HG02870 (cell line): ENCODE results near the gene TDP2.
A peak's percentile ranks its signal among the peaks of the same experiment; 100 is the strongest.

ENCODE experiments used
- ATAC-seq: cut with Tn5 transposase; IDR thresholded peaks from one replicate; pipeline ENCODE4 v1.9.1; 2021; ENCODE audit warnings: mild to moderate bottlenecking, moderate library complexity; ENCODE audit not compliant: unreplicated experiment

Gene TDP2, protein sequence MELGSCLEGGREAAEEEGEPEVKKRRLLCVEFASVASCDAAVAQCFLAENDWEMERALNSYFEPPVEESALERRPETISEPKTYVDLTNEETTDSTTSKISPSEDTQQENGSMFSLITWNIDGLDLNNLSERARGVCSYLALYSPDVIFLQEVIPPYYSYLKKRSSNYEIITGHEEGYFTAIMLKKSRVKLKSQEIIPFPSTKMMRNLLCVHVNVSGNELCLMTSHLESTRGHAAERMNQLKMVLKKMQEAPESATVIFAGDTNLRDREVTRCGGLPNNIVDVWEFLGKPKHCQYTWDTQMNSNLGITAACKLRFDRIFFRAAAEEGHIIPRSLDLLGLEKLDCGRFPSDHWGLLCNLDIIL

GRCh38 chr6:24666641-24667377 lies at the start of gene TDP2, which contains the start of gene ACOT13:
Gene TDP2, minus strand, starts transcription at chr6:24666899. Its CDS starts 37 bp downstream, at chr6:24666862.
Gene ACOT13, plus strand, starts transcription at chr6:24667077. Its CDS starts 187 bp downstream, at chr6:24667264.
- peak; percentile 95 for ATAC-seq

DNA sequence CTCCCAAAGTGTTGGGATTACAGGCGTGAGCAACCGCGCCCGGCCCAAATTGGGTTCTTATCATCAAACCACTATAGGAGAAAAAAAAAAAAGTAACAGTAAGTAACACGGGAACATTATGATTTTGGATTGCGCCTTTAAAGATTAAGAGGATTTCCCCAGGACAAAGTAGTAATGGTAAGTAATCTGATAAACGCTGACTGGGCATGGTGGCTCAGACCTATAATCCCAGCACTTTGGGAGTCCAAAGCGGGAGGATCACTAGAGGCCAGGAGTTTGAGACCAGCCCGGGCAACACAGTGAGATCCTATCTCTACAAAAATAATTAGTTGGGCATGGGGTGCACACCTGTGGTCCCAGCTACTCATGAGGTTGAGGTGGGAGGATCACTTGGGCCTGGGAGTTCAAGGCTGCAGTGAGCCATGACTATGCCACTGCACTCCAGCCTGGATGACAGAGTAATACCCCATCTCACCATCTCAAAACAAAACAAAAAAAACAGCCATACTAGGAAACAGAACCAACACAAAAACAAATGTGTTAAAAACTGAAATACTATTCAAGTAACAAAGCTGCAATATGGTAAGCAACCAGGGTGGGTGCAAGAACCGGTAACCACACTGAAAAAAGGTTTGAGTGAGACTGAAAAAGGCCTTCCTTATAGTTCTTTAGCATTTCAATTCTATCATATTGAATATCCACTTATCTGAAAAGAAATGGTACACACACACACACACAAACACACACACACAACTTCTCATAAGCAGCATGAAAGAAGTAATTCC lies 44.0 kb upstream of the TDP2 start:
- no peak for ATAC-seq

GRCh38 chr6:24709014-24709711 lies 42.5 kb upstream of the TDP2 start:
- ATAC-seq, result no peak

GRCh38 chr6:24708612-24709011 lies 41.9 kb upstream of the TDP2 start:
- ATAC-seq, result no peak

DNA sequence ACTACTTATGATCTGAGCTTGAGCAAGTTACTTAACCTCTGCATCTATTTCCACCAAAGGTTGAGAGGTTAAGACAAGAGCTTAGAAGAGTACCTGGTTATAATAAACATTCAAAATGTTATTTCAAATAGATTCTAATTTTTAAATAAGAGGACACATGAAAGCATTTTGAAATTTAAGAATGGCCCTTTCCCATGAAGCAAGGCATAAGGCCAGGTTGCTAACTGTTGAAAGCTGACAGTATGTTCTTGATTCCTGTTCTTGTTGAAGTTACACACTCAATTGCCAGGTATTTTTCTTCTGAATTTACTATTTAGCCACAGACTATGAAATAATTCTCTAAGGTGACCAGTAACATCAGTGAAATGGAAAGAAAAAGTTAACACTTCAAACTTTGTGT lies 37.8 kb upstream of the TDP2 start:
- ATAC-seq, result no peak

GRCh38 chr6:24702720-24703282 lies 36.1 kb upstream of the TDP2 start:
- ATAC-seq, result no peak

GRCh38 chr6:24699521-24700359 lies 33.0 kb upstream of the TDP2 start:
- no peak for ATAC-seq

- ATAC-seq, result no peak
Measured at GRCh38 chr6:24696097-24696496, 29.4 kb upstream of the TDP2 start.

GRCh38 chr6:24695635-24696034 lies 28.9 kb upstream of the TDP2 start:
- peak; percentile 54 for ATAC-seq

DNA sequence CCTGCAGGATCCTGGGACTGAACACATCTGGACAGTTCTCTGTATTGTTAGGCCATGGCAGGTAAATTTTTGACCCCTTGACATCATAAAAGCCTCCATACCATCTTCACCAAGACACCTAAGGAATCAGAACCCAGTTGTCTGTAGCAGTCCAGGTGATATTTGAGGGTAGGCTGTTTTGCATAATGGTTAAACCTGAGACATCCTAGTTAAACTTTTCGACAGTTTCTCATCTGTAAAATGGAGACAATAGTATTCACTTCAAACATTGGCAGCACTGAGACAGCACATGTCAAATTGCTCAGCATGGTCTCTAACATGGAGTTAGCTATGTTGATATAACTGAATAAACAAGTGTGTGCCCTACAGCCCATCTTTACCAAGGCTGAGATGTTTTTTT lies 27.5 kb upstream of the TDP2 start:
- ATAC-seq, result no peak

GRCh38 chr6:24692848-24693592 lies 26.3 kb upstream of the TDP2 start:
- no peak for ATAC-seq

- no peak for ATAC-seq
Measured at GRCh38 chr6:24692415-24692814, 25.7 kb upstream of the TDP2 start.

GRCh38 chr6:24692003-24692402 lies 25.3 kb upstream of the TDP2 start:
- no peak for ATAC-seq

- ATAC-seq, result no peak
Measured at GRCh38 chr6:24691550-24691949, 24.9 kb upstream of the TDP2 start.

DNA sequence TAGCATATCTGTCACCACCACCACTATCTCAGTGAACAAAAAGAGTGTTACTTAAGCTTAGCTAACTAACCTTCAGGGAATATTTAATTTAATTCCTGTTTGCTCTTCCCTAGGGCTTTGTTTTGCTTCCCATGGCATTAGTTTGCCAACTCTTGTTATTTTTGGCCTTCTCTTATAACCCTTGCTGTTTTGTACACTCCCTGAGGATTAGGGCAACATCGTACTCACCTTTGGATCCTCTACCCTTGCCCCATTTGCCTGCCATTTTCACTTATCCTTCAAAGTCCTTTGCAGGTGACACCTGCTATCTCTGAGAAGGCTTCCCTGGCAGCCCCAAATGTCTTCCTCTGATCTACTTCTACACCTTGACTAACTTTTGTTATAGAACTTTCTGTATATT lies 23.9 kb upstream of the TDP2 start:
- no peak for ATAC-seq

GRCh38 chr6:24689964-24690363 lies 23.3 kb upstream of the TDP2 start:
- no peak for ATAC-seq

- ATAC-seq, result no peak
Measured at GRCh38 chr6:24686946-24687345, 20.2 kb upstream of the TDP2 start.

- no peak for ATAC-seq
Measured at GRCh38 chr6:24686408-24686807, 19.7 kb upstream of the TDP2 start.
